Stimulated activated CD8-positive, alpha-beta memory T cell treated with anti-CD3 and anti-CD28 coated beads, Interleukin-4, amount 100 ng/mL, for 48 hours (primary cell): Measurements from ENCODE around the gene ZFR2.
A peak's percentile ranks its signal among the peaks of the same experiment; 100 is the strongest.

Experiments
- DNase-seq: peaks from one replicate; pipeline ENCODE4 v3.0.0-alpha.2; 2020

The ZFR2 gene

GRCh38 chr19:3785451-3785937 lies 83.3 kb downstream of the ZFR2 start:
- DNase-seq: peak; percentile 53

- DNase-seq: no peak
These were observed 84.0 kb downstream of the ZFR2 start for GRCh38 chr19:3784607-3785450.

- peak; percentile 69 for DNase-seq
These were observed 84.9 kb downstream of the ZFR2 start for GRCh38 chr19:3783660-3784584.

GRCh38 chr19:3782903-3783302 lies 85.9 kb downstream of the ZFR2 start:
- DNase-seq: no peak

- no peak for DNase-seq
These were observed 86.5 kb downstream of the ZFR2 start for GRCh38 chr19:3782330-3782729.

GRCh38 chr19:3781603-3782002 lies 87.2 kb downstream of the ZFR2 start:
- DNase-seq: no peak

- no peak for DNase-seq
These were observed 88.0 kb downstream of the ZFR2 start for GRCh38 chr19:3780786-3781304.

- no peak for DNase-seq
These were observed 89.7 kb downstream of the ZFR2 start for GRCh38 chr19:3778899-3779723.

GRCh38 chr19:3778104-3778867 lies 90.6 kb downstream of the ZFR2 start:
- no peak for DNase-seq

- no peak for DNase-seq
These were observed 92.3 kb downstream of the ZFR2 start for GRCh38 chr19:3776479-3777040.

- DNase-seq: no peak
These were observed 93.0 kb downstream of the ZFR2 start for GRCh38 chr19:3775831-3776230.

GRCh38 chr19:3775374-3775711 lies 93.5 kb downstream of the ZFR2 start:
- no peak for DNase-seq

GRCh38 chr19:3774621-3775373 lies 94.0 kb downstream of the ZFR2 start:
- DNase-seq: no peak

GRCh38 chr19:3773814-3774515 lies 94.9 kb downstream of the ZFR2 start:
- no peak for DNase-seq

- no peak for DNase-seq
These were observed 96.9 kb downstream of the ZFR2 start, which contains the start of gene RAX2 for GRCh38 chr19:3771906-3772455. Gene RAX2, minus strand, starts transcription at chr19:3772228. Its CDS starts 486 bp downstream, at chr19:3771742.

- no peak for DNase-seq
These were observed 97.6 kb downstream of the ZFR2 start for GRCh38 chr19:3771000-3771905.

- no peak for DNase-seq
These were observed 98.5 kb downstream of the ZFR2 start for GRCh38 chr19:3770136-3770999.
